ENCODE measurements around the gene MSLN. TPM values are rescaled to one million over a fixed set of nuclear protein-coding genes. Genes with fewer than 3 reads are reported as not detected.

MSLN gene
- total and polyA plus RNA-seq, 2 of the 8 experiments (the other 6 are each of a cell fraction or from before 2014, with no cell fraction given), result 0.28 to 0.50 TPM

- Histone ChIP-seq H3K56ac (replicated peaks; ENCODE audit: insufficient read length, low read depth, low read length) (no peak overlapping the region), H4K91ac (replicated peaks; ENCODE audit: insufficient read length, low read length) (no peak overlapping the region), H4K5ac (ENCODE audit: insufficient read length, low read depth, low read length) (no peak overlapping the region), H3K23me2 (ENCODE audit: low read depth, low read length) (no peaks in the 10 kb centered on the region; the same call in 1 of the 2 replicates), H2BK12ac (ENCODE audit: low read depth, low read length) (no peak overlapping the region), H2BK15ac (ENCODE audit: low read length) (no peak overlapping the region), H3K4me3 (ENCODE audit: extremely low read depth in 1 of 4, insufficient read depth in 2 of 4, low read depth in 3 of 4, low read length in 4 of 4) (no peak overlapping the region), H2BK20ac (ENCODE audit: low read length) (no peak overlapping the region), H3K4me1 (replicated peaks in 1 of 4; ENCODE audit: control insufficient read depth in 3 of 4, insufficient read depth in 4 of 4, low read length in 3 of 4) (peaks cover 0 to 2% (median under 1%) of the 10 kb centered on the region in 4 experiments; a peak in 3 of 7 replicates), H2BK5ac (ENCODE audit: low read depth, low read length) (no peak overlapping the region), H3K79me2 (ENCODE audit: control insufficient read depth in 1 of 2, insufficient read depth in 2 of 2, low read length in 2 of 2) (no peaks in the 10 kb centered on the region), H3K9me3 (ENCODE audit: insufficient read depth in 2 of 2, low read depth in 1 of 2, low read length in 1 of 2) (peaks cover 4 to 14% of the 10 kb centered on the region in 2 experiments; a peak in 3 of 4 replicates), H3K79me1 (ENCODE audit: low read depth, low read length) (no peaks in the 10 kb centered on the region), H3K27ac (ENCODE audit: low read depth, low read length) (no peak overlapping the region), H2AFZ (ENCODE audit: low read length) (no peak overlapping the region), H3K9ac (replicated peaks in 1 of 4; ENCODE audit: extremely low read depth in 1 of 4, low read depth in 3 of 4, low read length in 3 of 4) (no peak overlapping the region), H2BK120ac (replicated peaks; ENCODE audit: low read depth, low read length) (no peak overlapping the region), H4K20me1 (replicated peaks in 1 of 2; ENCODE audit: control insufficient read depth in 1 of 2, insufficient read depth in 2 of 2, low read length in 2 of 2) (peaks cover 0 to 6% of the 10 kb centered on the region in 2 experiments), H3K4me2 (ENCODE audit: insufficient read depth in 1 of 2, low read depth in 2 of 2, low read length in 2 of 2) (no peak overlapping the region), H3K14ac (ENCODE audit: insufficient read length) (no peak overlapping the region), H2AK5ac (ENCODE audit: low read depth, low read length) (no peak overlapping the region), H3K36me3 (ENCODE audit: control insufficient read depth in 2 of 4, insufficient read depth in 4 of 4, low read length in 3 of 4) (no peaks in the 10 kb centered on the region), H3K4ac (replicated peaks; ENCODE audit: insufficient read length, low read depth, low read length) (no peak overlapping the region), H3K18ac (ENCODE audit: extremely low read depth, low read length) (no peak overlapping the region), H3K27me3 (replicated peaks in 1 of 4; ENCODE audit: control insufficient read depth in 3 of 4, extremely low read depth in 1 of 4, insufficient read depth in 3 of 4, low read length in 3 of 4) (peaks cover 0 to 6% (median 4%) of the 10 kb centered on the region in 4 experiments; a peak in 5 of 7 replicates), H3K23ac (ENCODE audit: insufficient read length) (no peak overlapping the region), H4K8ac (ENCODE audit: extremely low read depth, insufficient read depth, low read length) (peak overlapping the region; percentile 57; the same call in 1 of the 2 replicates)
- TF ChIP-seq EGR1 (IDR thresholded peaks at IDR 0.05; ENCODE audit: borderline replicate concordance, low read depth, low read length), result no peak
- no peak for TF ChIP-seq TAF7 (optimal IDR thresholded peaks at IDR 0.05; ENCODE audit: borderline replicate concordance, low read depth, low read length)
- no peak for TF ChIP-seq CBX5 (IDR thresholded peaks at IDR 0.05; ENCODE audit: low read depth, low read length)
- TF ChIP-seq SP4 (IDR thresholded peaks at IDR 0.05; ENCODE audit: low read length), result no peak
- no peak for TF ChIP-seq CTBP2 (IDR thresholded peaks at IDR 0.05; ENCODE audit: borderline replicate concordance, insufficient read depth, insufficient read length, low read length)
- TF ChIP-seq KDM4A (IDR thresholded peaks at IDR 0.05; ENCODE audit: low read depth, low read length, severe bottlenecking), result no peak
- TF ChIP-seq, protein P1, sequence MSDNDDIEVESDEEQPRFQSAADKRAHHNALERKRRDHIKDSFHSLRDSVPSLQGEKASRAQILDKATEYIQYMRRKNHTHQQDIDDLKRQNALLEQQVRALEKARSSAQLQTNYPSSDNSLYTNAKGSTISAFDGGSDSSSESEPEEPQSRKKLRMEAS (IDR thresholded peaks at IDR 0.05), result no peak
- no peak for TF ChIP-seq SP1 (IDR thresholded peaks at IDR 0.05; ENCODE audit: low read depth, low read length)
- no peak for TF ChIP-seq KDM5A (IDR thresholded peaks at IDR 0.05; ENCODE audit: low read length)
- TF ChIP-seq CREB1 (IDR thresholded peaks at IDR 0.05), result no peak
- TF ChIP-seq SIX5 (IDR thresholded peaks at IDR 0.05; ENCODE audit: low read depth, low read length), result no peak
- TF ChIP-seq RNF2 (IDR thresholded peaks at IDR 0.05; ENCODE audit: borderline replicate concordance, low read depth, low read length, missing control alignments, poor library complexity, severe bottlenecking), result no peak
- POLR2A ChIA-PET (ENCODE audit: partially characterized antibody), result interaction anchor here (1.3 kb wide), 1 partner anchor 13 kb away, joined by 3 read pairs; no protein-coding TSS in a partner anchor
- no peak for FAIRE-seq
- CTCF ChIA-PET (ENCODE audit: partially characterized antibody), result no interaction called here
- WGBS, 2 experiments (ENCODE audit: extremely low coverage in 1 of 2, insufficient coverage in 1 of 2, insufficient read length in 1 of 2, insufficient replicate concordance in 2 of 2, low coverage in 1 of 2, low lambda C conversion rate in 2 of 2, missing lambda C conversion rate in 1 of 2), result 93% methylated on average over 15 of the region's 15 CpGs; no CpG with 5 or more reads in 1 of the 2 experiments
- no peak for DNase-seq (ENCODE audit: low read depth in 1 of 2, low spot score in 2 of 2)
Measured at GRCh38 chr16:815861-816260, 55.3 kb downstream of the MSLN start.
